ENCODE data around the gene TPSB2.

TPSB2 gene

GRCh38 chr16:1180549-1181403, 49.2 kb downstream of the TPSB2 start:
- no peak for DNase-seq
